Kidney tubule cell (primary cell): ENCODE results near the gene CCL15.
A peak's percentile ranks its signal among the peaks of the same experiment; 100 is the strongest.

Experiments used
- DNase-seq: peaks from one replicate; pipeline ENCODE4 v3.0.0-alpha.2; 2018; ENCODE audit warnings: low spot score

The CCL15 gene

DNA sequence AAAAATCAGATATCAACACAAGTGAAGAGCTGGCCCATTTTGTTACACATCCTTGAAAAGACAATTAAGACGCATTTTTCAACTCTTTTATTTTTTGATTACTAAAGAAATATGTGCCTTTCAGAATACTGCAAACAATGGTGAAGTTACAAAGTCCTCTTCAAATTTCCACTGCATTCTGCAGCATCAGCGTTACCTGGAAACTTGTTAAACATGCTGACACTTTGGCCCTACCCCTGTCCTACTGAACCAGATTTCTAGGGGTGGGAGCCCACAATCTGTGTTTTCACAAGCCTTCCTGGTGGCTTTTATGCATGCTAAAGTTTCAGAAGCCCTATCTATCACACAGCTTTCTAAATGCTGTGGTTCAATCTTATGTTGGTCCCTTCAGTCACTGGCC lies 10.3 kb downstream of the CCL15 start:
- DNase-seq, result no peak

DNA sequence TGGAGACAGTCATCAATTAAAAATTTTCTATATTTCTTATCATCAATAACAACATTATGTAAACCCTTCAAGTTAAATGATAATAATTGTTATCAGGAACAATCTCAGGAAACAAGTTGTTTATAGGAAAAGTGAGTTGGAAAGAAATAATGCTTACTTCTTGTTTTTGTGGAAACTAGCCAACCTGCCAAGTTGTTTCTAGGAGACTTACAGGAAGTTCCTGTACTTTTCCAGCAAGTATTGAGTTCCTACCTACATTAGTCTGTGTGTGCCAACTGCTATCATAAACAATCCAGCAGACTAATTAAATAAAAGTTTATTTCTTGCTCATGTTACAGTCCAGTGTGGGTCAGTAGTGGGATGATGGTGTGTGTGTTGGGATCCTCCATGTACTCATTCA lies 13.2 kb downstream of the CCL15 start:
- no peak for DNase-seq

DNA sequence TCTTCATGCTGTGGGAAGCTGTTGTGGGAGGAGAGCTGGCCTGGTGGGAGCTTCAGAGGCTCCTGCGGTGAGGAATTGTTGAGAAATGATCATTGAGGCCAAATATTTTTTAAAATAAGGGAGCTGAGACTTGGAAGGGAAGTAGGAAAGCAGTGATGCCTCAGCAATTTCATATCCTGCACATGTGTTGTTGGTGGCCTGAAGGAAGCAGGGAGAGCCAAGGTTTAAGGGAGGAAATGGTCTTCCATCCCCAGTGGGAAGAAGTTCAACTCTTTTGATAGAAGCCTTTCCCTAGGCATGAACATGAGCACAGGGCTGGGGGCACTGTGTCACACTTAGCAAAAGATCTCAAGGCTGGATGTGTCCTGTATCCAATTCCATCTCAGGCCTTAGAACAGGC lies 14.7 kb downstream of the CCL15 start, which contains the start of gene CCL14:
Gene CCL14, minus strand, starts transcription at position 87 of the 400 bp plus-strand sequence. Its CDS starts 80 bp downstream, at position 7.
- no peak for DNase-seq

DNA sequence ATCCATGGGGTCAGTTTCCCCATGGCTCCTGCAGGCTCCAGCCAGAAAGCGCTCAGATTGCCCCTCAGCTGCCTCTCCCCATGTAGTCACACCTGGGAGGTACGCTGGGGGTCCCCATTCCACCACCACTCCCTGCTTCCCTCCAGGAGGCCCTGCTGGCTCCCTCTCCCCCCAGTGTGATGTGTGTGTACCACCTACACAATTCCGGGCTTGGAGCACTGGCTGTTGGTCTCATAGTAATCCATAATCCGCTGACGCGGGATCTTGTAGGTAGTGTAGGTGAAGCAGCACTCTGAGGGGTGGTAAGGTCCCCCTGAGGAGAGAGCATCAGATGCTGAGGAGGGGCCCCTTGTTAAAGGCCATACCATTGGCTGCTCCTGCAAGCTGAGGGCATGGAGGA lies 17.2 kb downstream of the CCL15 start:
- no peak for DNase-seq

DNA sequence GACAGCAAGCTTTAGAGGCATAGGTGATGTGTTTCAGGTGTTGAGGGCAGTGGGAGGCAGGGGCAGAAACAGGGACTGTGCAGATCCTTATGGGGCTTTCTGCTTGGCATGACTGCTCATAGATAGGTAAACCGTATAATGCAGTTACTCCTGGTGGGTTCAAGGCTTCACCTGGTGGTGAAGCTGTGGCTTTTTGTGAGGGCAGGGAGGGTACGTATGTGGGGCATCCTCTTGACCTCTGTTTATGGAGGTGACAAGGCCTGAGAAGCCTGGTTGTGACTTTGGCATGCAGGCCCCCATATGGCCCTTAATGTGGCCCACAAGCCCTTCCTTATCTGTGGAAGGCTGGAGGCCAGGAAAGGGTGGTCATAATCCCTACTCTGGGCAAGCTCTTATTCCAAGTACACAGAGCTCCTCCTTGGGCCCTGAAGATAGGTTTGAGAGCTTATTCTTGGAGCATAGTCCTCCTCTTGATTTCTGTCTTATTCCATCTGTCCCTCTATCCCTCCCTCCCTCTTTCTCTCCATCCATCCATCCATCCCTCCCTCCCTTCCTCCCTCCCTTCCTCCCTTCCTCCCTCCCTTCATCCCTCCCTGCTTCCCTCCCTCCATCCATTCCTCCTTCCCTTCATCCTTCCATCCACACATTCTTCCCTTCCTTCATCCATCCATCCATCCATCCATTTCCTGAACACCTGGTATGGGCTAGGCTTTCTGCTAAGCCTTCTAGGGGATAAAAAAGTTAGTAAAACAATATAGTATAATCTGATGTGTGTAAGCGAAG lies 18.8 kb downstream of the CCL15 start:
- DNase-seq, result no peak

DNA sequence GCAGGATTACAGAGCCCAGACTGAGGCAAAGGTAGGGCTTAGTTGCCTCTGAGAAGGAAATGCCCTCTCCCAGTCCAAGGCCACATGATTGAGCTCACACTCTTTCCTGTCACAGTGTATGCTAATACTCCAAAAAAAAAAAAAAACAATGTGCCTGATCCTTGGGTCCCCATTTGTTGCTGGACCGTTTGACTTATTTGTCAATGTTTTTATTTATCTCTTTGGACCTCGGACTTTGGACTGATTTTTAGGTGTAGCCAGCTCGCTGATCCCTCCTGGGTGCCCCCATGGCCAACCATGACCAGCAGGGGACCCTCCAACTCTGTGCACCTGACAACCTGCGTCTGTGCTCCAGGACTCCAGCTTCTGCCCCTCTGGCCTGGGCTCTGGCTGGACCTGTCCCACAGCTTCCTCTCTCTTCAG lies 19.4 kb downstream of the CCL15 start:
- DNase-seq, result no peak

DNA sequence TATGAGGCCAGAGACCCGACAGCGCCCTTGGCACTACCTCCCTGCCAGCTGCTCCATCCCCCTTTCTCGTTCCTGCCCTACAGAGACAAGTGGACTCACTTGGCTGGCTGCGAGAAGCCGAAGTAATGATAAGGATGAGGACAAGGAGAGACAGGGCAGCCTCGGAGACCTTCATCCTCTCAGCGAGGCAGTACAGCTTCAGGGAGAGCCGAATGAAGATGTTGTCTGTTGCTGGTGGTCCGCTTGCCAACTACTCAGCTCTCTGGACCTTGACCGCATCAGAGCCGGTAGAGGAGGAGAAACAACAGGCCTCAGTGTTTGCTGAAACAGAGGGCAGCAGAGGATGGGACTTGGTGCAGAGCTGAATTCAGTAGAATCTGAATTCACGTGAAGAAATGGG lies 20.1 kb downstream of the CCL15 start, which contains the start of gene CCL16:
Gene CCL16, minus strand, starts transcription at position 252 of the 400 bp plus-strand sequence. Its CDS starts 77 bp downstream, at position 175.
- no peak for DNase-seq

DNA sequence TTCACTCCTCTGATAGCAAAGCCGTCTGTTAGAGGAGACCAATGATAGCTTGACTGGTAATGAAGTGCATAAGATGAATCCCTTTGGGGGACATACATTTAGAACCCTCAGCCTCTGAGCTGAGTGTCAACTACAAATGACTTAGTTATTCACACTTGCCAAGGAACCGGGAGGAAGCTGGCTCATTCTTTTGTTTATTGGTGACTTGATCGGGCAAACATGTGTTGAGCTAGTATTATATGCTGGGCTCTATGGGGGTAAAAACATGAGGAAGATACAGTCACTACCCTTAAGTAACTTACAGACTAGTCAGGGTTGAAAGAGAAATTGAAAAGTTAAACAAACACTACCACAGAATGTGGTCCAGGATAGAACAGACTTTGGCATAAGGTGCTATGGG lies 23.0 kb downstream of the CCL15 start:
- DNase-seq, result no peak

DNA sequence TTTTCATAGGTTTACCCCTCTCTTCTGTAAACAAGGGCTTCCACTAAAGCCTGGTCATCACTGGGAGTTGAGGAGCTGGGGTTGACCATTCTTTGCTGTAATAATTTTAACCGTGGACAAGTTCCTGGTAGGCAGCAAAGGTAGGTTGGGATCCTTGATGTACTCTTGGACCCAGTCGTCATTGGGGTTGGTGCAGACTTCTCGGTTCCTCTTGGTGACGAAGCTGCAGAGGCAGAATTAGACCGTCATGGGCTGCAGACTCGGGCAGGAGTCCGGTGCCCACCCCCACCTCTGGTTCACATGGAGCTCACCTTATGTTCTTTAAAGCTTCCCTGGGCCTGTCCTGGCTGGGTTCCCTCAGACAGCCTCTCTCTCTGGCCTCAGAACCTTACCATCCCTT lies 23.8 kb downstream of the CCL15 start:
- no peak for DNase-seq

DNA sequence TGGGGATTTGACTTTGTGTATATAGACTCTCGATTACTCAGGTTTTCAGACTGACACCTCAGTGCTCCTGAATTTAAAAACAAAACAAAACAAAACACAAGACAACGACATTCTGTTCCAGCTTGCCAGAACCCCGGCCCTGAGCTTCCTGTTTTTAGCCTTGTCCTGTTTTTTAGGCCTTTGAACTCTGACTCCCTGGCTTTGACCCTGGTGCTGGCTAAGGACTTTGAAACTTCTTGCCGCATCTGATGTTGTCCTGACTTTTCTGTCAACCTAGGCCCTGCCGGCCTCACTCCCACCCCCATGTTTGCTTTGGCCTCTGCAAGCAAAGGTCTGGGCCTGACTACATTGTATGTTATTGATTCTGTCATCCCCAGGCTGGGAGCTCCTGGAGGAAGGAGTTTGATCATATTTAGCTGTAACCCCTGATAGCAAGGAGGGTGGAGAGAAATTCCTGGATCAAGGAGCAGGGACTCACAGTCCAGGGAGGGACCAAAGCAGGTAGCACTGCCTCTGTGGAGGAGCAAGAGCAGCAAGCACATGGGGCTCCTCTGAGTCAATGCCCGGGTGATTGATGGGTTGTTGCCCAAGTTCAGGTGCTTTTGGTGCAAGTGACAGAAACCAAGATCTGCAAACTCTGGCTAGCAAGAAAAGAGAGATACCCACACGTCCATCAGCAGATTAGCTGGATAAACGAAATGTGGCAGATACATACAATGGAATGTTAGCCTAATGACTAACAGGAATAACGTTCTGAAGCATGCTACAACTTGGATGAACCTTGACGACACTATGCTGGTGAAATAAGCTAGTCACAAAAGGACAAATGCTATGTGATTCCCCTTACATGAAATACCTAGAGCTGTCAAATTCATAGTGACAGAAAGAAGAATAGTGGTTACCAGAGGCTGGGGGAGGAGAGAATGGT lies 27.8 kb downstream of the CCL15 start:
- DNase-seq, result peak; percentile 22

DNA sequence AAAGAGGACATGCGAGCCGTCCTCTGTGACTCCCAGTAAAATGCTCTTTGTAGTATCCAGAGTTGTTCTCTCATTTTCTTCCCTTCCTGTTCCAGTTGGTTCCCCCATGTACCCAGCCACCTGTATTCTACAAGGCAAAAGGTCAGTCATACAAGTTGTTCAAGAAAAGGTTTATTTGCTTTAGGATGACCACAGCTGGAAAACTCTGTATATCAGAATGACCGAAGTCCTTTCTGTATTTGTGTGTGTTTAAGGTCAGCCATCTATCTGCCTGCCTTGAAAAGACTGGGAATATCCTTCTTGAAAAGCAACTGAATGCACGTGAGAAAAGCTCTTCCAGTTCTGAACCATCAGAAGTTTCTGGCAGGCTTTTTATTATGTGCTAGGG lies 28.4 kb downstream of the CCL15 start:
- DNase-seq, result no peak

DNA sequence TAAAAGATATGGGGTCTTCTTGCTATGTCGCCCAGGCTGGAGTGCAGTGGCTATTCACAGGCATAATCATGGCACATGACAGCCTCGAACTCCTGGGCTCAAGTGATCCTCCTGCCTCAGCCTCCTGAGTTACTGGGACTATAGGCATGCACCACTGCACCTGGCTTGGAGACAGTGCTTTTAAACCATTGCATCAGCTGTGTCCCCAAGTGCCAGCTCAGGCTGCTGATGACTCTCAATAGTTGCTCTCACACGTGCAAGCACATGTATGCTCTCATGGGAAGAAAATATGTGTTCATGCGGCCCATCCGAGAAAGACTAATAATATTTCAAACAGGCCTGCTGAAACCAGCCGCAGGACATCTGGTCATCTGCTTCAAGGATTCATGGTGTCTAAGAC lies 28.8 kb downstream of the CCL15 start:
- DNase-seq, result no peak

DNA sequence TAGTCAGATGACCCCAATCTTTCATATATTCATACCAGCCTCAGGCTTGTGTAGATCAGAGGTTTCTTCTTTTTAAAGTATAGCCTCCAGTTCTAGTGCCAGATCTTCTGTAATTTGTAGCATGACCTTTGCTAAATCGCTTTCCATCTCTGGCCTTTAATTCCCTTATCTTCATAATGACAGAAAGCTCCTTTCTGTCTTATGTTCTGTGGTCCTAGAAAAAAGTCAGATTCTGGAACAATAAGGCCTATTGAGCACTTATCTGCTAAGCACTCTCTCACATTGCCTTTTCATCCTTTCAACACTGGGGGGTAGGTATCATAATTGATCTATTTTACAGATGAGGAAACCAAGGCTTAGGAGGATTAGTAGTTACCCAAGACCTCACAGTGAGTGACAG lies 29.3 kb downstream of the CCL15 start:
- no peak for DNase-seq

DNA sequence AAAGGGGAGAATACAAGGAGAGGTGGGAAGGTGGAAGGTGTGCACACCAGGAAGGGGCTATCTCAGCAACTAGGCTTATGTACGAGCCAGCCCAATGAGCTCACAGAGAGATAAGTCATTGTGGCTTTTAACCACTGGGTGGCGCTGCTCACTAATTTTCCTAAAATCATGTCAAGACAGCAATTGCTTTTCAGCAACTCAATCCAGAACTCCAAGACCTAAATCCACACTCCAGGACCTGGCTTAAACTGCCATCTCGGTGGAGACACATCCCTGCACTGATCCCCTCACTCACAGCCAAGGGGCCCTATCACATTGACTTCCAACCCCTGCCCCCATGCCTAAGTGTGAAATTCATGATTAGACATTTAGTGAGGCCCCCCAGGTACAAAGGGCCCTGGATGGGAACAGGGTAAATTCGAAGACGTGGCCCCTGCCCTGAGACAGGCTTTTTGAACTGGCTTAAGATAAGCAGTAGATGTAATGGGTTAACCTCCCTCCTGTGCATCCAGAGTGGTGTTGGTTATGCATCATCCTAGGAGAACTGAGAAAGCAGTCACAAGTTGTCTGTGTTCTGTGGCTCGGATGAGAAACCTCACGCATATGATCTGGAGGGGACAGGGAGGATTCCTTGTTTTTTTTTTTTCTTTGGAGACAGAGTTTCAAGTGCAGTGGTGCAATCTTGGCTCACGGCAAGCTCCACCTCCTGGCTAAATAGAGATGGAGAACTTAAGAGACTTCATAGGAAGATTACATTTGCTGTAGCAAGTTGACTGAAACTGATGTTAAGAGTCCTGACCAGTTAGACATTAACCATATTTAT lies 31.6 kb downstream of the CCL15 start:
- peak; percentile 77 for DNase-seq

DNA sequence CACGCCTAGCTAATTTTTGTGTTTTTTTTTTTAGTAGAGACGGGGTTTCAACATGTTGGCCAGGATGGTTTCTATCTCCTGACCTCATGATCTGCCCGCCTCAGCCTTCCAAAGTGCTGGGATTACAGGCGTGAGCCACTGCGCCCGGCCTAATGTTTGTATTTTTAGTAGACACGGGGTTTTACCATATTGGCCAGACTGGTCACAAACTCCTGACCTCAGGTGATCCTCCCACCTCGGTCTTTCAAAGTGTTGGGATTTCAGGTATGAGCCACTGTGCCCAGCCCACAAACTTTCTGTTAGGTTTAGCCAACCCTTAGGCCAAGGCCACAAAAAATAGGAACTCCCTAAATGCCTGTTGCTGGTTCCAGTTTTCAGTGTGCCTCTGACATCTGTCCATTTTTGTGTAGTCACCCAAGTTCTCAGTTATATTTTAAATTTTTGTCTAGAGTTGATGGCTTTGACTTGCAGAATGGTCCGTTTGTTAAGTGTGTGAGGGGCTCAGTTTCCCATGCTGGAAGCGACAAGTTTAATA lies 32.8 kb downstream of the CCL15 start:
- no peak for DNase-seq

DNA sequence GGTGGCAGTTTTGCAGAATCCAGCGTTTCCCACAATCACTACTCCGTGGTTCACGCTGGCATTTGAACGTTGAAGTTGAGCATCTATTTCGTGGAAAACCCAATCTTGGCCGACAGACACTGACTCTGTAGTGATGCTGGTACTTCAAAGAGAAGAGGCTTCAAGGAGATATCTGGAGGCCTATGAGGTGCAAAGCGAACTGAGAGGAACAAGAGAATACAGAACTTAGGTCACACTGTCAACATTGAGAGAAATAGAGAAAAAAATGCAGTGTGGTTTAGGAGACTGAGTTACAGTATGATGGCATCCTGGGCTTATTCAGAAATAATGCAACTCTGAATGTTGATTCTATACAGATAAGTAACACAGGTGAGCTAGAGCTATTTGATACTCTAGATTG lies 36.1 kb downstream of the CCL15 start:
- DNase-seq, result no peak

DNA sequence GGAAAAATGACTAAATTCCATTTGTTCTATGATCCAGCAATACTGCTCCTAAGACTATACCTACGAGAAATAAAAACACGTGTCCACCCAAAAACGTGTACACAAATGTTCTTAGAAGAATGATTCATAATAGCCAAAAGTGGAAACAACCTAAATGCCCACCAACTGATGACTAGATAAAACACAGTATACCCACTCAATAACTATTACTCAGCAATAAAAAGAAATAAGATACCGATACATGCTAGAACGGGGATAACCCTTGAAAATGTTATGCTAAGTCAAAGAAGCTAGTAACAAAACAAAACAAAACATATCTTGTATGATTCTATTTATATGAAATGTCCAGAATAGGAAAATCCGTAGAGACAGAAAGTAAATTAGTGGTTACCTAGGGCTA lies 37.7 kb downstream of the CCL15 start:
- DNase-seq, result no peak

DNA sequence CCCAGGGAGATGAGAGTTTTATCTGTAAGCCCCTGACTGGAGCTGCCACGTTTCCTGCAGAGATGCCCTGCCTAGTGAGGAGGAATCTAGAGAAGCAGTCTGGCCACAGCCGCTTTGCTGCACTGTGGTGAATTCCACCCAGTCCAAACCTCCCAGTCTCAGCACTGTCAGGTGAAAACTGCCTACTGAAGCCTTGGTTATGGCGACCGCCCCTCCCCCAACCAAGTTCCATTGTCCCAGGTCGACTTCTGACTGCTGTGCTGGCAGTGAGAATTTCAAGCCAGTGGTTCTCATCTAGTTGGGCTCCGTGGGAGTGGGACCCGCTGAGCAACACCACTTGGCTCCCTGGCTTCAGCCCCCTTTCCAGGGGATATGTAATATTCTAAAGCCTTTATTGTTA lies 47.6 kb downstream of the CCL15 start:
- no peak for DNase-seq

DNA sequence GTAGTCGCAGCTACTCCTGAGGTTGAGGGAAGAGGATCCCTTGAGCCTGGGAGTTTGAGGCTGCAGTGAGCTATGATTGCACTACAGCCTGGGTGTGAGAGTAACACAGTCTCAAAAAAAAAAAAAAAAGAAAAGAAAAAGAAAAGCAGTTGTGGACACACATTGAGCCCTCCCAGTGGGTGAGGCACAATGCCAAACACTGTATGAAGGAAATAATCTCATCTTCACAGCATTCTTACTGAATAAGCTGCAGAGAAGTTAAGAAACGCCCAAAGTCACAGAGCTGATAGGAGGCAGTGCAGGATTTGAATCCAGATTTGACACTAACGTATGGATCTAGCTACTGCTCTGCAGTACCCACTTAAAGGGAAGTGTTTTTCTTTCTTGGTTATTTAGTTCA lies 52.0 kb downstream of the CCL15 start:
- DNase-seq, result no peak

DNA sequence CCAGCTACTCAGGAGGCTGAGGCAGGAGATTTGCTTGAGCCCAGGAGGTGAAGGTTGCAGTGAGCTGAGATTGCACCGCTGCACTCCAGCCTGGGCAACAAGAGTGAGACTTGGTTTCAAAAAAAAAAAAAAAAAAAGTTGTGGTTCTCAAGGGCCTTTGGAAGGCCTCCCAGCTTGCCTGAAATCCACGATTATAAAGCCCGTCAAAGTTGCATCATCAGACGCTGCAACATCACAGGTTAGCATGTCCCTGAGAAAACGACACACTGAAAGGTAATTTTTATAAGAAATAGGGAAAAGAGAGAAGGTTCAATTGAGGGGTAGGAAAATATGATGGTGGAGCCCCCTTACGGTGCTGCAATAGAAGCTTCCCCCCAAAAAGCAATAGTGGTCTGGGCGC lies 53.3 kb downstream of the CCL15 start:
- no peak for DNase-seq
